ENCODE results near the gene BMP6. TPM values are rescaled to one million over a fixed set of nuclear protein-coding genes. Genes with fewer than 3 reads are reported as not detected.

Gene BMP6
- total and polyA plus RNA-seq, 2 of the 4 experiments (the other 2 are of a cell fraction): 0.18 to 0.19 TPM

DNA sequence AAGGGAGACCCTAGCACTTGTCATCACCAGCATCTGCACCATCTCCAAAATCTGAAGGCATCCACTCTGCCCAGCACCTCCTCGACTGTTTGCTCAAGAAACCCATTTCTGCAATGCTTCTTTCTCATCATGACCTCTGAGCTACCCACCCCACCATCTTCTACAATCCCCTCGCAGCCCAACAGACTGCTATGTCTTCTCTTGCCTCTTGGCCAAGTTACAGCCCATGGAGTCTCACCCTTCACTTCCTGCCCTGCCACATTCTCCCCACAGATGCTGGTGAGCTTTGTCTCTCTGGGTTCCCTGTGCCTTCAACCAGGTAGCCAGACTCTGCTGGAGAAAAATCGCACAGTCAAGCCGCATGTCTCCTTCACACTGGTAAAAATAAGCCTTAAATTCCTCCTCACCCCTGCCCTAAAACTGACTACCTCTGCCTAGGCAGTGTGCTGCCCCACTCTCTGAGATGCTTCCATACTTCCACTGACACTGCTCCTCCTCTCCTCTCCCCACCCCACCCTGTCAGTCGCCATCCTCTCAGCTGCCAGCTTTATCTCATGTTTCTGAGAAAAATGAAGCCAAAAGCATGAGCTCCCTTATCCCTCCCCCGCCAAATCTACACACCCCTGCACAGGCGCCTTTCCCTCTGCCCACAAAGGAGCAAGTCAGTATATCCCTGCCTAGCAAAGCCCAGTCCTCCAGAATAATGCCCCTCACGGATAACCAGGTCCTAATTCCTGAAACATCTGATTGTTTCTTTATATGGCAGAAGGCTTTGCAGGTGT lies 187.0 kb downstream of the BMP6 start:
- peaks cover 29% of the 10 kb centered on the region for H3K27me3 ChIP-seq (ENCODE audit: control insufficient read depth, insufficient read depth, low read length)
- dilution Hi-C loops (cut with HindIII; ENCODE audit: low sequenced_read_pairs, unreplicated experiment): no loop called here
- DNase-seq: no peak

More for the DNA sequence above, 187.0 kb downstream of the BMP6 start:
- 40% methylated on average over 3 of the region's 8 CpGs; no CpG with 5 or more reads in 1 of the 2 experiments for WGBS, 2 experiments (ENCODE audit: extremely low coverage in 2 of 2, insufficient read length in 1 of 2)
- peaks cover 0 to 16% of the 10 kb centered on the region in 2 experiments; a peak in 2 of 4 replicates for H3K79me1 ChIP-seq (ENCODE audit: low read depth in 1 of 2, low read length in 2 of 2)
- H2BK120ac ChIP-seq (ENCODE audit: low read depth, low read length): no peak overlapping the region
- H3K4ac ChIP-seq (ENCODE audit: low read depth, low read length): no peak overlapping the region
- H3K36me3 ChIP-seq (ENCODE audit: control insufficient read depth, insufficient read depth, low read length): no peaks in the 10 kb centered on the region
- no peak overlapping the region; the same call in 1 of the 2 replicates for H2BK20ac ChIP-seq (ENCODE audit: low read depth, low read length)
- POLR2A ChIA-PET (ENCODE audit: unreplicated experiment): no interaction called here
- no peak overlapping the region for H3K56ac ChIP-seq (ENCODE audit: extremely low read depth, insufficient read depth, low read length)
- ATAC-seq (ENCODE audit: low read depth): no peak
- H3K23ac ChIP-seq (ENCODE audit: low read depth, low read length): no peak overlapping the region
- no peak overlapping the region for H2AFZ ChIP-seq (replicated peaks; ENCODE audit: low read length, poor library complexity)
- no peak overlapping the region for H2BK5ac ChIP-seq (ENCODE audit: low read depth, low read length, poor library complexity, severe bottlenecking)
- CTCF ChIA-PET: no interaction called here
- H3K18ac ChIP-seq (ENCODE audit: low read depth, low read length): no peak overlapping the region
- H3K4me3 ChIP-seq (ENCODE audit: insufficient read depth, low read depth, low read length): no peak overlapping the region
- H2BK15ac ChIP-seq (ENCODE audit: low read depth, low read length): no peak overlapping the region
- no peak overlapping the region for H3K27ac ChIP-seq (ENCODE audit: insufficient read depth, low read length)
- no peak overlapping the region for H3K4me2 ChIP-seq (ENCODE audit: low read depth, low read length)
- no peak overlapping the region for H4K5ac ChIP-seq (ENCODE audit: low read depth, low read length)
- no peak overlapping the region for H4K91ac ChIP-seq (ENCODE audit: insufficient read depth, low read depth, low read length)
- in situ Hi-C loops (cut with MboI; ENCODE audit: low sequenced_read_pairs) (no loop called here), intact Hi-C loops (cut with micrococcal nuclease) (loop anchor here (5.0 kb wide), 1 partner anchor 64 kb away; no protein-coding TSS in a partner anchor)
- H3K9ac ChIP-seq (ENCODE audit: low read depth, low read length): no peak overlapping the region
- no peak overlapping the region for H2AK9ac ChIP-seq (replicated peaks; ENCODE audit: low read depth, low read length, poor library complexity)
- peaks cover 6% of the 10 kb centered on the region; the same call in 1 of the 2 replicates for H3K4me1 ChIP-seq (ENCODE audit: control insufficient read depth, insufficient read depth, low read length)
- no peaks in the 10 kb centered on the region for H3K9me1 ChIP-seq (ENCODE audit: insufficient read depth, low read length)
- BruUV-seq (replicated peaks): no TSS peak
- peaks cover 15% of the 10 kb centered on the region for H4K20me1 ChIP-seq (ENCODE audit: insufficient read depth, low read length)
- no peak overlapping the region for H2AK5ac ChIP-seq (ENCODE audit: low read depth, low read length)
- H3K14ac ChIP-seq (replicated peaks; ENCODE audit: low read depth, low read length): no peak overlapping the region
- no peaks in the 10 kb centered on the region for H3K9me3 ChIP-seq (ENCODE audit: control insufficient read depth, insufficient read depth, low read length)
- TF ChIP-seq CTCF (conservative IDR thresholded peaks at IDR 0.05; ENCODE audit: low read depth, low read length): no peak
- no peak for TF ChIP-seq RFX5 (IDR thresholded peaks at IDR 0.05; ENCODE audit: low read depth, low read length)
- TF ChIP-seq RCOR1 (IDR thresholded peaks at IDR 0.05; ENCODE audit: insufficient replicate concordance, low read length): no peak
- TF ChIP-seq BHLHE40 (IDR thresholded peaks at IDR 0.05; ENCODE audit: low read depth, low read length): no peak
- TF ChIP-seq POLR2A (IDR thresholded peaks at IDR 0.05; ENCODE audit: low read depth, low read length): no peak
- no peak for TF ChIP-seq MAZ (IDR thresholded peaks at IDR 0.05; ENCODE audit: borderline replicate concordance, low read depth, low read length)
- TF ChIP-seq RAD21 (IDR thresholded peaks at IDR 0.05; ENCODE audit: low read length): no peak
- TF ChIP-seq CHD1 (IDR thresholded peaks at IDR 0.05; ENCODE audit: low read depth, low read length): no peak
- H4K8ac ChIP-seq (ENCODE audit: low read depth in 2 of 2, low read length in 2 of 2): no peak overlapping the region
